GM12878 (cell line): ENCODE results near the gene CLMP. TPM values are rescaled to one million over a fixed set of nuclear protein-coding genes. Genes with fewer than 3 reads are reported as not detected.

Source experiments
- ATAC-seq: fragments of 200-7000 bp; cut with Tn5 transposase; 3 replicates; pipeline ENCODE4 v1.9.1; 2020; ENCODE audit warnings: mild to moderate bottlenecking, moderate library complexity
- BruUV-seq: library from RNA; stranded (reverse); fragments of 400-500 nt; replicated peaks from 2 replicates; lab custom pipeline; 2021; lab: Mats Ljungman, UMichigan
- CTCF ChIA-PET: fragments of 300-600 bp; sonication (Branson Sonifier 250); formaldehyde crosslinking; extraction: SDS; loops from one replicate; lab custom pipeline; 2021; ENCODE audit warnings: inconsistent platforms; lab: Yijun Ruan, JAX
- POLR2A ChIA-PET: fragments of 350-600 bp; formaldehyde crosslinking; extraction: SDS; loops from one replicate; lab custom pipeline; 2021; ENCODE audit warnings: inconsistent platforms; lab: Charles Lee
- RAD21 ChIA-PET: fragments of 300-600 bp; sonication (Branson Sonifier 250); formaldehyde crosslinking; loops from one replicate; lab custom pipeline; 2023; ENCODE audit warnings: antibody characterized with exemption; ENCODE audit not compliant: unreplicated experiment; lab: Charles Lee
- SMC1A ChIA-PET: fragments of 300-600 bp; sonication (Branson Sonifier 250); formaldehyde crosslinking; loops from one replicate; lab custom pipeline; 2023; ENCODE audit not compliant: unreplicated experiment, uncharacterized antibody; lab: Charles Lee
- DNase-seq: peaks from one replicate; pipeline ENCODE4 v3.0.0-alpha.2; 2011; ENCODE audit warnings: low read depth, low spot score
- FAIRE-seq: peaks from 3 replicates; lab custom pipeline; 2011; peaks lifted over from hg19 to GRCh38; lab: Jason Lieb, UNC
- H2AFZ ChIP-seq: 2 replicates; pipeline ENCODE4 v1.6.0; 2011; ENCODE audit warnings: low read depth, low read length, control low read depth; ENCODE audit not compliant: control insufficient read depth
- H3K27ac ChIP-seq: 2 replicates; pipeline ENCODE4 v1.5.1; 2011; ENCODE audit warnings: control low read depth; ENCODE audit not compliant: control insufficient read depth, insufficient read depth
- H3K27me3 ChIP-seq, 2 experiments: replicated peaks in 1 of 2; 2 replicates each; pipeline versions ENCODE4 v1.6.0 to v1.6.1; 2011; ENCODE audit warnings: low read length in 1 of 2; ENCODE audit not compliant: control insufficient read depth in 2 of 2, insufficient read depth in 2 of 2
- H3K36me3 ChIP-seq, 2 experiments: 2 replicates each; pipeline ENCODE4 v1.5.1; 2011; ENCODE audit warnings: low read length in 1 of 2; ENCODE audit not compliant: control insufficient read depth in 2 of 2, insufficient read depth in 2 of 2
- H3K4me1 ChIP-seq: 2 replicates; pipeline ENCODE4 v1.6.1; 2011; ENCODE audit warnings: mild to moderate bottlenecking, low read length, moderate library complexity, mixed read lengths; ENCODE audit not compliant: control insufficient read depth, insufficient read depth
- H3K4me2 ChIP-seq: 2 replicates; pipeline ENCODE4 v1.6.0; 2011; ENCODE audit warnings: control low read depth; ENCODE audit not compliant: control insufficient read depth, insufficient read depth
- H3K4me3 ChIP-seq: fragments of 200-600 bp; sonication (generic); 2 replicates; pipeline ENCODE4 v1.5.1; 2016
- H3K79me2 ChIP-seq: 2 replicates; pipeline ENCODE4 v1.6.0; 2011; ENCODE audit warnings: low read length; ENCODE audit not compliant: control insufficient read depth, insufficient read depth
- H3K9ac ChIP-seq: 2 replicates; pipeline ENCODE4 v1.8.0; 2011; ENCODE audit warnings: low read length, control low read depth, mixed read lengths; ENCODE audit not compliant: control insufficient read depth, insufficient read depth
- H3K9me3 ChIP-seq: replicated peaks from 3 replicates; pipeline ENCODE4 v1.5.1; 2011; ENCODE audit warnings: mild to moderate bottlenecking, low read length; ENCODE audit not compliant: control insufficient read depth, insufficient read depth
- H4K20me1 ChIP-seq: 2 replicates; pipeline ENCODE4 v1.6.0; 2011; ENCODE audit not compliant: control insufficient read depth, insufficient read depth
- FOXM1 ChIP-seq: IDR thresholded peaks from 2 replicates; pipeline ENCODE4 v1.6.1; 2012; ENCODE audit warnings: low read depth, mild to moderate bottlenecking, inconsistent platforms, low read length, moderate library complexity
- MEF2A ChIP-seq: IDR thresholded peaks from 2 replicates; pipeline ENCODE4 v1.6.1; 2011; ENCODE audit warnings: low read depth, mild to moderate bottlenecking, low read length, moderate library complexity; ENCODE audit not compliant: insufficient read depth
- MEF2B ChIP-seq: fragments of 450-650 bp; IDR thresholded peaks from 2 replicates; pipeline ENCODE4 v1.6.1; 2018; ENCODE audit warnings: mild to moderate bottlenecking, moderate library complexity; ENCODE audit not compliant: partially characterized antibody, poor library complexity, severe bottlenecking
- RAD21 ChIP-seq: IDR thresholded peaks from 2 replicates; pipeline ENCODE4 v1.6.1; 2011; ENCODE audit warnings: mild to moderate bottlenecking, low read depth, low read length, moderate library complexity; ENCODE audit not compliant: insufficient read depth
- SMC3 ChIP-seq: IDR thresholded peaks from 2 replicates; pipeline ENCODE4 v1.6.1; 2011; ENCODE audit warnings: low read length, improper control_type of control experiment, borderline replicate concordance
- YBX1 ChIP-seq: fragments of 450-650 bp; IDR thresholded peaks from 2 replicates; pipeline ENCODE4 v1.6.1; 2016; ENCODE audit warnings: antibody characterized with exemption
- WGBS: methylation state at CpG from one replicate; pipeline ENCODE4 v1.1.6; 2016; ENCODE audit warnings: low lambda C conversion rate; ENCODE audit not compliant: insufficient replicate concordance, insufficient coverage; ENCODE audit errors: missing lambda C conversion rate; 5-methylcytosine and 5-hydroxymethylcytosine counted together
- in situ Hi-C: fragments of 300-500 bp; cut with MboI; formaldehyde crosslinking; loops from 9 replicates; pipeline ENCODE4 v1.14.3; 2018; ENCODE audit warnings: mixed read lengths
- intact Hi-C: fragments of 100-400 bp; cut with micrococcal nuclease; formaldehyde crosslinking; loops from one replicate; pipeline ENCODE4 v1.14.2; 2022; ENCODE audit not compliant: unreplicated experiment
- polyA plus RNA-seq, 11 experiments: library from polyadenylated mRNA; depleted of rRNA in 4 of 11; unstranded in 6 of 11; stranded (reverse) in 5 of 11; fragments of >200 nt; fragmentation: Nextera tagmentation in 4 of 11; fragmentation: Illumina TruSeq in 1 of 11; extraction: Ambion mirVana in 4 of 11; extraction: Trizol in 1 of 11; gene quantifications; 1 replicate in 1 of 11; 2 replicates in 10 of 11; pipeline versions ENCODE4 v1.2.1 to v1.2.3, GENCODE V29; 2011 to 2016; ENCODE audit warnings: inconsistent platforms in 2 of 11, missing spikeins in 2 of 11, low read depth in 1 of 11
- total RNA-seq, 4 experiments: library from RNA; depleted of rRNA in 3 of 4; stranded (reverse); fragments of >200 nt in 3 of 4; fragmentation: Illumina TruSeq in 1 of 4; extraction: Trizol in 1 of 4; gene quantifications; 2 replicates each; pipeline versions ENCODE4 v1.2.1 to v1.2.3, GENCODE V29; 2013 to 2021
- TF ChIP-seq, protein P1 (sequence below): fragments of 450-650 bp; formaldehyde crosslinking; IDR thresholded peaks from 2 replicates; pipeline ENCODE4 v1.4.0; 2022; ENCODE audit warnings: mild to moderate bottlenecking, moderate library complexity
- TF ChIP-seq, protein P2 (sequence below), 3 experiments: IDR thresholded peaks in 2 of 3; conservative IDR thresholded peaks in 1 of 3; 2 replicates each; pipeline ENCODE4 v1.5.1; 2011; ENCODE audit warnings: low read depth in 3 of 3, low read length in 3 of 3, mild to moderate bottlenecking in 3 of 3, control low read depth in 2 of 3, moderate library complexity in 2 of 3, inconsistent platforms in 1 of 3, mixed read lengths in 1 of 3; ENCODE audit not compliant: control insufficient read depth in 2 of 3, insufficient read depth in 1 of 3; ENCODE audit errors: extremely low read depth in 1 of 3

The CLMP gene
- total and polyA plus RNA-seq, 10 of the 15 experiments (the other 5 are each of a cell fraction or from before 2014, with no cell fraction given), result 0.01 to 0.71 (median 0.20) TPM; not detected in 4

DNA sequence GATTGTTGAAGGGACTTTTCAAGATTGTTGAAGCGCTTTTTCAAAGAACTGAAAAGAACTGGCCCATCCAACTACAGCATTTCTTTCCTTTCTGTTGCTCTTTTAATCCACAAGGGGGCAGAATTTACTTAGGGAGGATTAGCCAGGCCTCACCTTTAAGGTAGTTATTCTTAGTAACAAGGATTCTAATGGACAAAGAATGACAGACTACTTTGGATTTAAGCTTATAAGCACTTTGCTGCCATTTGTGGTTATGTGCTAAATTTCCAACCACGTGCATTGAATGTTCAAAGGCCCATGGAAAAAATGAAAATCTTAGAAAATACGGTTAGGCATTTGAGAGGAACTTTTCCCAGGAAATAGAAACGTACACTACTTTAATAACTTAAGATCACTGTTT is 83.6 kb downstream of the CLMP start:
- RAD21 ChIA-PET, result interaction anchor here (0.6 to 5.1 kb wide), 5 partner anchors 53 to 435 kb away, joined by 3 to 44 read pairs (median 3); no protein-coding TSS in a partner anchor
- Histone ChIP-seq H3K79me2 (no peaks in the 10 kb centered on the region), H3K27me3 (peaks cover 0 to 3% of the 10 kb centered on the region in 2 experiments; a peak in 2 of 4 replicates), H3K4me1 (no peaks in the 10 kb centered on the region), H3K9ac (no peak overlapping the region), H3K9me3 (peaks cover 2% of the 10 kb centered on the region; the same call in 2 of the 3 replicates), H4K20me1 (no peaks in the 10 kb centered on the region), H3K4me3 (no peak overlapping the region), H3K27ac (no peak overlapping the region), H3K4me2 (no peak overlapping the region), H2AFZ (no peak overlapping the region)
- intact Hi-C loops, result loop anchor here (1.0 to 5.0 kb wide), 4 partner anchors 136 to 466 kb away; no protein-coding TSS in a partner anchor
- in situ Hi-C loops, result loop anchor here (5.0 kb wide), 2 partner anchors 136 to 366 kb away; no protein-coding TSS in a partner anchor
- WGBS, result 51% methylated on average over 4 of the region's 4 CpGs
- POLR2A ChIA-PET, result no interaction called here
- CTCF ChIA-PET, result interaction anchor here (0.6 to 9.5 kb wide), 15 partner anchors 10 to 368 kb away, joined by 3 to 117 read pairs (median 5); no protein-coding TSS in a partner anchor
- SMC1A ChIA-PET, result interaction anchor here (0.7 to 5.1 kb wide), 12 partner anchors 9 to 443 kb away, joined by 3 to 47 read pairs (median 3); no protein-coding TSS in a partner anchor
- ATAC-seq, result peak; percentile 84
- TF ChIP-seq, protein P1, sequence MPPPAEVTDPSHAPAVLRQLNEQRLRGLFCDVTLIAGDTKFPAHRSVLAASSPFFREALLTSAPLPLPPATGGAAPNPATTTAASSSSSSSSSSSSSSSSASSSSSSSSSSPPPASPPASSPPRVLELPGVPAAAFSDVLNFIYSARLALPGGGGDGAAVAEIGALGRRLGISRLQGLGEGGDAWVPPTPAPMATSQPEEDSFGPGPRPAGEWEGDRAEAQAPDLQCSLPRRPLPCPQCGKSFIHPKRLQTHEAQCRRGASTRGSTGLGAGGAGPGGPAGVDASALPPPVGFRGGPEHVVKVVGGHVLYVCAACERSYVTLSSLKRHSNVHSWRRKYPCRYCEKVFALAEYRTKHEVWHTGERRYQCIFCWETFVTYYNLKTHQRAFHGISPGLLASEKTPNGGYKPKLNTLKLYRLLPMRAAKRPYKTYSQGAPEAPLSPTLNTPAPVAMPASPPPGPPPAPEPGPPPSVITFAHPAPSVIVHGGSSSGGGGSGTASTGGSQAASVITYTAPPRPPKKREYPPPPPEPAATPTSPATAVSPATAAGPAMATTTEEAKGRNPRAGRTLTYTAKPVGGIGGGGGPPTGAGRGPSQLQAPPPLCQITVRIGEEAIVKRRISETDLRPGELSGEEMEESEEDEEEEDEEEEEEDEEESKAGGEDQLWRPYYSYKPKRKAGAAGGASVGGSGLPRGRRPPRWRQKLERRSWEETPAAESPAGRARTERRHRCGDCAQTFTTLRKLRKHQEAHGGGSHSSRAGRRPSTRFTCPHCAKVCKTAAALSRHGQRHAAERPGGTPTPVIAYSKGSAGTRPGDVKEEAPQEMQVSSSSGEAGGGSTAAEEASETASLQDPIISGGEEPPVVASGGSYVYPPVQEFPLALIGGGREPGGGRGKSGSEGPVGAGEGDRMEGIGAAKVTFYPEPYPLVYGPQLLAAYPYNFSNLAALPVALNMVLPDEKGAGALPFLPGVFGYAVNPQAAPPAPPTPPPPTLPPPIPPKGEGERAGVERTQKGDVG, result no peak
- 0 out of 2 replicates have a peak, but pooled peaks have one; percentile 25 for TF ChIP-seq FOXM1
- peak; percentile 92 for TF ChIP-seq SMC3
- TF ChIP-seq, protein P2, sequence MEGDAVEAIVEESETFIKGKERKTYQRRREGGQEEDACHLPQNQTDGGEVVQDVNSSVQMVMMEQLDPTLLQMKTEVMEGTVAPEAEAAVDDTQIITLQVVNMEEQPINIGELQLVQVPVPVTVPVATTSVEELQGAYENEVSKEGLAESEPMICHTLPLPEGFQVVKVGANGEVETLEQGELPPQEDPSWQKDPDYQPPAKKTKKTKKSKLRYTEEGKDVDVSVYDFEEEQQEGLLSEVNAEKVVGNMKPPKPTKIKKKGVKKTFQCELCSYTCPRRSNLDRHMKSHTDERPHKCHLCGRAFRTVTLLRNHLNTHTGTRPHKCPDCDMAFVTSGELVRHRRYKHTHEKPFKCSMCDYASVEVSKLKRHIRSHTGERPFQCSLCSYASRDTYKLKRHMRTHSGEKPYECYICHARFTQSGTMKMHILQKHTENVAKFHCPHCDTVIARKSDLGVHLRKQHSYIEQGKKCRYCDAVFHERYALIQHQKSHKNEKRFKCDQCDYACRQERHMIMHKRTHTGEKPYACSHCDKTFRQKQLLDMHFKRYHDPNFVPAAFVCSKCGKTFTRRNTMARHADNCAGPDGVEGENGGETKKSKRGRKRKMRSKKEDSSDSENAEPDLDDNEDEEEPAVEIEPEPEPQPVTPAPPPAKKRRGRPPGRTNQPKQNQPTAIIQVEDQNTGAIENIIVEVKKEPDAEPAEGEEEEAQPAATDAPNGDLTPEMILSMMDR (IDR thresholded peaks at IDR 0.05 in 2 of 3, conservative IDR thresholded peaks at IDR 0.05 in 1 of 3; ENCODE audit: control insufficient read depth in 2 of 3, extremely low read depth in 1 of 3, insufficient read depth in 1 of 3, low read depth in 3 of 3, low read length in 3 of 3), result peak; percentile 54 to 77 (median 74); a peak in 5 of 6 replicates
- TF ChIP-seq MEF2A, result peak; percentile 63; the same call in 1 of the 2 replicates
- TF ChIP-seq RAD21, result peak; percentile 97
- TF ChIP-seq MEF2B, result peak; percentile 75
- TF ChIP-seq YBX1, result no peak
- TF ChIP-seq, all 136 proteins: peak for 6
- H3K36me3 ChIP-seq, result no peaks in the 10 kb centered on the region
- FAIRE-seq (peak; percentile 84), DNase-seq (no peak)
- BruUV-seq, result no TSS peak
